GM19455 (cell line): ENCODE measurements around the gene SMARCA4.
A peak's percentile ranks its signal among the peaks of the same experiment; 100 is the strongest.
"Not testable (repeated sequence)": the region's sequence is repeated elsewhere in the genome, so short reads cannot be mapped to it uniquely, and the experiment has no call there.

Source experiments
- ATAC-seq: cut with Tn5 transposase; IDR thresholded peaks from one replicate; pipeline ENCODE4 v1.9.1; 2021; ENCODE audit not compliant: unreplicated experiment

SMARCA4 gene

GRCh38 chr19:10928563-10929401, 32.0 kb upstream of the SMARCA4 start, which contains the start of the genes TIMM29 and YIPF2:
TIMM29 (plus strand) TSS chr19:10928811; CDS start chr19:10928823, 12 bp downstream.
YIPF2 (minus strand) TSS chr19:10928639; CDS start chr19:10928410, 229 bp downstream.
- peak; percentile 72 for ATAC-seq

GRCh38 chr19:10929402-10929794, 31.4 kb upstream of the SMARCA4 start:
- no peak for ATAC-seq

GRCh38 chr19:10935371-10936059, 25.3 kb upstream of the SMARCA4 start:
- no peak for ATAC-seq

- ATAC-seq = no peak
These were observed 24.2 kb upstream of the SMARCA4 start for GRCh38 chr19:10936661-10937084.

GRCh38 chr19:10941649-10942048, 19.2 kb upstream of the SMARCA4 start:
- ATAC-seq = not testable (repeated sequence)

GRCh38 chr19:10943412-10943811, 17.4 kb upstream of the SMARCA4 start:
- ATAC-seq = not testable (repeated sequence)

- ATAC-seq = no peak
These were observed 15.6 kb upstream of the SMARCA4 start for GRCh38 chr19:10945264-10945663.

GRCh38 chr19:10946958-10947657, 13.7 kb upstream of the SMARCA4 start:
- no peak for ATAC-seq

- no peak for ATAC-seq
These were observed 8.0 kb upstream of the SMARCA4 start for GRCh38 chr19:10952809-10953208.

GRCh38 chr19:10959277-10959968, 1.4 kb upstream of the SMARCA4 start:
- not testable (repeated sequence) for ATAC-seq

- ATAC-seq = peak; percentile 32
These were observed 437 bp downstream of the SMARCA4 start for GRCh38 chr19:10961073-10961860.

- ATAC-seq = no peak
These were observed 2.0 kb downstream of the SMARCA4 start for GRCh38 chr19:10962863-10963262.

- ATAC-seq = no peak
These were observed 3.0 kb downstream of the SMARCA4 start for GRCh38 chr19:10963865-10964264.

- ATAC-seq = no peak
These were observed 4.1 kb downstream of the SMARCA4 start for GRCh38 chr19:10964903-10965302.

- ATAC-seq = no peak
These were observed 4.6 kb downstream of the SMARCA4 start for GRCh38 chr19:10965398-10965797.

- ATAC-seq = no peak
These were observed 6.0 kb downstream of the SMARCA4 start for GRCh38 chr19:10966809-10967208.

- ATAC-seq = no peak
These were observed 7.8 kb downstream of the SMARCA4 start for GRCh38 chr19:10968527-10969135.

GRCh38 chr19:10971107-10971726, 10.4 kb downstream of the SMARCA4 start:
- ATAC-seq = no peak
